ENCODE measurements around the gene CTPS1.

- TF ChIP-seq, protein P1, sequence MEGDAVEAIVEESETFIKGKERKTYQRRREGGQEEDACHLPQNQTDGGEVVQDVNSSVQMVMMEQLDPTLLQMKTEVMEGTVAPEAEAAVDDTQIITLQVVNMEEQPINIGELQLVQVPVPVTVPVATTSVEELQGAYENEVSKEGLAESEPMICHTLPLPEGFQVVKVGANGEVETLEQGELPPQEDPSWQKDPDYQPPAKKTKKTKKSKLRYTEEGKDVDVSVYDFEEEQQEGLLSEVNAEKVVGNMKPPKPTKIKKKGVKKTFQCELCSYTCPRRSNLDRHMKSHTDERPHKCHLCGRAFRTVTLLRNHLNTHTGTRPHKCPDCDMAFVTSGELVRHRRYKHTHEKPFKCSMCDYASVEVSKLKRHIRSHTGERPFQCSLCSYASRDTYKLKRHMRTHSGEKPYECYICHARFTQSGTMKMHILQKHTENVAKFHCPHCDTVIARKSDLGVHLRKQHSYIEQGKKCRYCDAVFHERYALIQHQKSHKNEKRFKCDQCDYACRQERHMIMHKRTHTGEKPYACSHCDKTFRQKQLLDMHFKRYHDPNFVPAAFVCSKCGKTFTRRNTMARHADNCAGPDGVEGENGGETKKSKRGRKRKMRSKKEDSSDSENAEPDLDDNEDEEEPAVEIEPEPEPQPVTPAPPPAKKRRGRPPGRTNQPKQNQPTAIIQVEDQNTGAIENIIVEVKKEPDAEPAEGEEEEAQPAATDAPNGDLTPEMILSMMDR (IDR thresholded peaks at IDR 0.05 in 2 of 3, conservative IDR thresholded peaks at IDR 0.05 in 1 of 3; ENCODE audit: borderline replicate concordance in 1 of 3, insufficient read depth in 1 of 3, low read depth in 2 of 3, low read length in 2 of 3), result no peak
- TF ChIP-seq SRF (IDR thresholded peaks at IDR 0.05; ENCODE audit: low read depth), result no peak
- no peak for TF ChIP-seq EGR1 (IDR thresholded peaks at IDR 0.05; ENCODE audit: low read depth)
- no peak for TF ChIP-seq EZH2phosphoT487 (IDR thresholded peaks at IDR 0.05; ENCODE audit: borderline replicate concordance)
- TF ChIP-seq ZNF274 (IDR thresholded peaks at IDR 0.05; ENCODE audit: low read depth, low read length), result no peak
- no peak for TF ChIP-seq EZH2 (IDR thresholded peaks at IDR 0.05)
- TF ChIP-seq SIN3A (IDR thresholded peaks at IDR 0.05; ENCODE audit: low read depth), result no peak
- no peak for TF ChIP-seq RAD21 (IDR thresholded peaks at IDR 0.05; ENCODE audit: low read depth)
- no peak for TF ChIP-seq POLR2A (IDR thresholded peaks at IDR 0.05; ENCODE audit: borderline replicate concordance, extremely low read depth, insufficient read depth, insufficient read length)
- TF ChIP-seq TCF7L2 (IDR thresholded peaks at IDR 0.05; ENCODE audit: borderline replicate concordance, extremely low read depth, insufficient read depth, insufficient read length), result no peak
- no peak for TF ChIP-seq YY1 (IDR thresholded peaks at IDR 0.05; ENCODE audit: extremely low read depth, insufficient replicate concordance, low read depth, low read length)
- no peak for TF ChIP-seq SP1 (IDR thresholded peaks at IDR 0.05; ENCODE audit: low read depth)
- TF ChIP-seq POLR2AphosphoS5 (IDR thresholded peaks at IDR 0.05; ENCODE audit: low read depth, low read length), result no peak
These were observed 64.7 kb downstream of the CTPS1 start for GRCh38 chr1:41044187-41044586.
